B cell (primary cell): ENCODE data around the gene MTUS2.

Experiments used
- CTCF ChIP-seq: fragments of 200-600 bp; IDR thresholded peaks from one replicate; pipeline ENCODE4 v1.8.0; 2022; ENCODE audit warnings: antibody characterized with exemption, mild to moderate bottlenecking
- EZH2 ChIP-seq: IDR thresholded peaks from 2 replicates; pipeline ENCODE4 v1.6.1; 2012; ENCODE audit warnings: borderline replicate concordance, low read depth, mild to moderate bottlenecking, moderate library complexity, low read length; ENCODE audit not compliant: insufficient read depth, poor library complexity, severe bottlenecking

GRCh38 chr13:29542381-29542780 lies 722.2 kb downstream of the MTUS2 start:
- TF ChIP-seq CTCF, result no peak
- TF ChIP-seq EZH2, result no peak
